ENCODE data around the gene ACVR1. TPM values are rescaled to one million over a fixed set of nuclear protein-coding genes. Genes with fewer than 3 reads are reported as not detected.

ACVR1 gene
- total RNA-seq, 4 donors from 2014 or later: 4.7 to 18.7 (median 10.3) TPM

GRCh38 chr2:157871415-157871814 is 4.7 kb downstream of the ACVR1 start:
- Histone ChIP-seq H3K36me3 (no peaks in the 10 kb centered on the region), H3K27me3 (no peaks in the 10 kb centered on the region), H3K4me3 (no peak overlapping the region), H3K27ac (no peak overlapping the region), H3K4me1 (peaks cover 0 to 44% (median 16%) of the 10 kb centered on the region in 3 donors), H3K9me3 (no peaks in the 10 kb centered on the region)
- intact Hi-C loops (cut with DNase I): loop anchor here (10.0 kb wide), 1 partner anchor 87 kb away; no protein-coding TSS in a partner anchor
- WGBS, 2 donors: 65 to 88% methylated on average over 3 of the region's 3 CpGs
- TF ChIP-seq POLR2A (IDR thresholded peaks at IDR 0.05): no peak
- no peak for TF ChIP-seq CTCF (IDR thresholded peaks at IDR 0.05)
- DNase-seq: no peak

- Histone ChIP-seq H3K4me1 (peaks cover 0 to 42% (median 13%) of the 10 kb centered on the region in 3 donors), H3K27me3 (no peaks in the 10 kb centered on the region), H3K4me3 (no peak overlapping the region), H3K27ac (no peak overlapping the region), H3K9me3 (no peaks in the 10 kb centered on the region), H3K36me3 (no peaks in the 10 kb centered on the region)
- WGBS, 2 donors: 25 to 48% methylated on average over 2 of the region's 2 CpGs
- DNase-seq: no peak
- no peak for TF ChIP-seq POLR2A (IDR thresholded peaks at IDR 0.05)
- no peak for TF ChIP-seq CTCF (IDR thresholded peaks at IDR 0.05)
- intact Hi-C loops (cut with DNase I): no loop called here
Measured at GRCh38 chr2:157868993-157869392, 7.1 kb downstream of the ACVR1 start.

- Histone ChIP-seq H3K9me3 (no peaks in the 10 kb centered on the region), H3K4me3 (no peak overlapping the region), H3K27me3 (no peaks in the 10 kb centered on the region), H3K27ac (no peak overlapping the region), H3K4me1 (peaks cover 0 to 32% (median 5%) of the 10 kb centered on the region in 3 donors), H3K36me3 (no peaks in the 10 kb centered on the region)
- TF ChIP-seq POLR2A (IDR thresholded peaks at IDR 0.05): no peak
- no peak for DNase-seq
- intact Hi-C loops (cut with DNase I): no loop called here
Measured at GRCh38 chr2:157867703-157868102, 8.4 kb downstream of the ACVR1 start.

GRCh38 chr2:157866666-157867642 is 9.2 kb downstream of the ACVR1 start:
- peaks cover 0 to 29% (median 5%) of the 10 kb centered on the region in 3 donors for H3K4me1 ChIP-seq
- no peak overlapping the region for H3K4me3 ChIP-seq
- TF ChIP-seq CTCF (IDR thresholded peaks at IDR 0.05) (no peak), POLR2A (IDR thresholded peaks at IDR 0.05) (no peak)
- no peaks in the 10 kb centered on the region for H3K9me3 ChIP-seq
- no peak for DNase-seq
- H3K27me3 ChIP-seq: no peaks in the 10 kb centered on the region
- H3K36me3 ChIP-seq: no peaks in the 10 kb centered on the region
- 70 to 71% methylated on average over 4 of the region's 4 CpGs for WGBS, 2 donors
- intact Hi-C loops (cut with DNase I): no loop called here
- no peak overlapping the region for H3K27ac ChIP-seq

- 50 to 68% methylated on average over 3 of the region's 3 CpGs for WGBS, 2 donors
Measured at GRCh38 chr2:157866202-157866601, 9.9 kb downstream of the ACVR1 start.

More at GRCh38 chr2:157866202-157866601, 9.9 kb downstream of the ACVR1 start:
- H3K36me3 ChIP-seq: no peaks in the 10 kb centered on the region
- intact Hi-C loops (cut with DNase I): no loop called here
- no peaks in the 10 kb centered on the region for H3K27me3 ChIP-seq
- H3K27ac ChIP-seq: no peak overlapping the region
- H3K4me1 ChIP-seq: peaks cover 0 to 29% (median 3%) of the 10 kb centered on the region in 3 donors
- H3K4me3 ChIP-seq: no peak overlapping the region
- TF ChIP-seq CTCF (IDR thresholded peaks at IDR 0.05) (no peak), POLR2A (IDR thresholded peaks at IDR 0.05) (no peak)
- no peaks in the 10 kb centered on the region for H3K9me3 ChIP-seq
- DNase-seq: no peak

Data from esophagus squamous epithelium (tissue), 5 donors.